ENCODE results near the gene PCNX2. TPM values are rescaled to one million over a fixed set of nuclear protein-coding genes. Genes with fewer than 3 reads are reported as not detected.

Gene PCNX2
- total and polyA plus RNA-seq, 3 donors from 2014 or later, result 8.4 to 28.9 (median 27.6) TPM

GRCh38 chr1:233057836-233058235 lies 237.7 kb downstream of the PCNX2 start:
- 91 to 93% methylated on average over 3 of the region's 3 CpGs for WGBS, 2 donors
- Histone ChIP-seq H3K9me3 (no peaks in the 10 kb centered on the region), H3K36me3 (ENCODE audit: low read depth, missing control alignments) (no peaks in the 10 kb centered on the region), H3K4me3 (no peak overlapping the region), H3K4me1 (no peaks in the 10 kb centered on the region), H3K27ac (no peak overlapping the region), H3K27me3 (no peaks in the 10 kb centered on the region)
- no peak for TF ChIP-seq POLR2A (IDR thresholded peaks at IDR 0.05)
- DNase-seq, result no peak
- intact Hi-C loops (cut with DNase I; ENCODE audit: low total_unique reads), result no loop called here

GRCh38 chr1:233055879-233056641 lies 239.5 kb downstream of the PCNX2 start:
- TF ChIP-seq CTCF (IDR thresholded peaks at IDR 0.05) (no peak), POLR2A (IDR thresholded peaks at IDR 0.05) (no peak)
- H3K4me1 ChIP-seq, result no peaks in the 10 kb centered on the region
- no peak for DNase-seq
- H3K27ac ChIP-seq, result no peak overlapping the region
- H3K27me3 ChIP-seq, result no peaks in the 10 kb centered on the region
- H3K9me3 ChIP-seq, result no peaks in the 10 kb centered on the region
- WGBS, 2 donors, result 72 to 83% methylated on average over 5 of the region's 5 CpGs
- intact Hi-C loops (cut with DNase I; ENCODE audit: low total_unique reads), result no loop called here
- no peak overlapping the region for H3K4me3 ChIP-seq
- no peaks in the 10 kb centered on the region for H3K36me3 ChIP-seq (ENCODE audit: low read depth, missing control alignments)

- intact Hi-C loops (cut with DNase I; ENCODE audit: low total_unique reads), result no loop called here
- Histone ChIP-seq H3K36me3 (ENCODE audit: low read depth, missing control alignments) (no peaks in the 10 kb centered on the region), H3K27me3 (no peaks in the 10 kb centered on the region), H3K4me1 (no peaks in the 10 kb centered on the region), H3K4me3 (no peak overlapping the region), H3K9me3 (no peaks in the 10 kb centered on the region), H3K27ac (no peak overlapping the region)
- no peak for DNase-seq
- WGBS, 2 donors, result 61% methylated on average over 2 of the region's 2 CpGs
- TF ChIP-seq POLR2A (IDR thresholded peaks at IDR 0.05) (no peak), CTCF (IDR thresholded peaks at IDR 0.05) (no peak)
Observed at GRCh38 chr1:233045588-233045987, 249.9 kb downstream of the PCNX2 start.

GRCh38 chr1:233042834-233043233 lies 252.7 kb downstream of the PCNX2 start:
- no peak for DNase-seq
- intact Hi-C loops (cut with DNase I; ENCODE audit: low total_unique reads), result no loop called here
- no peak overlapping the region for H3K4me3 ChIP-seq
- no peak overlapping the region for H3K27ac ChIP-seq
- H3K4me1 ChIP-seq, result no peaks in the 10 kb centered on the region
- no peaks in the 10 kb centered on the region for H3K36me3 ChIP-seq (ENCODE audit: low read depth, missing control alignments)
- no peaks in the 10 kb centered on the region for H3K27me3 ChIP-seq
- 94 to 95% methylated on average over 3 of the region's 3 CpGs for WGBS, 2 donors
- no peaks in the 10 kb centered on the region for H3K9me3 ChIP-seq
- TF ChIP-seq CTCF (IDR thresholded peaks at IDR 0.05) (no peak), POLR2A (IDR thresholded peaks at IDR 0.05) (no peak)

- no peaks in the 10 kb centered on the region for H3K36me3 ChIP-seq (ENCODE audit: low read depth, missing control alignments)
- intact Hi-C loops (cut with DNase I; ENCODE audit: low total_unique reads), result no loop called here
- no peaks in the 10 kb centered on the region for H3K4me1 ChIP-seq
- no peak overlapping the region for H3K27ac ChIP-seq
- DNase-seq, result no peak
- H3K9me3 ChIP-seq, result no peaks in the 10 kb centered on the region
- H3K4me3 ChIP-seq, result no peak overlapping the region
- TF ChIP-seq POLR2A (IDR thresholded peaks at IDR 0.05), result no peak
- TF ChIP-seq CTCF (IDR thresholded peaks at IDR 0.05), result no peak
- H3K27me3 ChIP-seq, result no peaks in the 10 kb centered on the region
- 96 to 97% methylated on average over 4 of the region's 4 CpGs for WGBS, 2 donors
Observed at GRCh38 chr1:233040494-233040893, 255.0 kb downstream of the PCNX2 start.

Data from testis (tissue), 3 donors.